Nephron (organoid): ENCODE measurements around the gene TAF6L.
A peak's percentile ranks its signal among the peaks of the same experiment; 100 is the strongest.
"Not testable (repeated sequence)": the region's sequence is repeated elsewhere in the genome, so short reads cannot be mapped to it uniquely, and the experiment has no call there.

Experiments used
- H3K27ac Mint-ChIP-seq, 3 experiments: 2 replicates each; pipeline ENCODE4 v1.8.0; 2020; ENCODE audit warnings: mixed read lengths in 3 of 3, mild to moderate bottlenecking in 2 of 3, moderate library complexity in 1 of 3
- H3K27me3 Mint-ChIP-seq: 2 replicates; pipeline ENCODE4 v1.8.0; 2021; ENCODE audit warnings: low read depth, mild to moderate bottlenecking, moderate library complexity, mixed read lengths
- H3K36me3 Mint-ChIP-seq: 2 replicates; pipeline ENCODE4 v1.8.0; 2020; ENCODE audit warnings: low read depth, mixed read lengths
- H3K4me1 Mint-ChIP-seq: 2 replicates; pipeline ENCODE4 v1.8.0; 2020; ENCODE audit warnings: mixed read lengths
- H3K4me3 Mint-ChIP-seq, 3 experiments: 2 replicates each; pipeline ENCODE4 v1.8.0; 2020; ENCODE audit warnings: mild to moderate bottlenecking in 3 of 3, mixed read lengths in 3 of 3, moderate library complexity in 2 of 3
- H3K9me3 Mint-ChIP-seq: 2 replicates; pipeline ENCODE4 v1.8.0; 2020; ENCODE audit warnings: mixed read lengths
- CTCF ChIP-seq, 3 experiments: fragments of 200-600 bp; sonication (generic); IDR thresholded peaks; one replicate each; pipeline ENCODE4 v1.5.0; 2021; ENCODE audit warnings: antibody characterized with exemption in 3 of 3; ENCODE audit not compliant: unreplicated experiment in 3 of 3

TAF6L gene

GRCh38 chr11:62726915-62727164 lies 44.4 kb upstream of the TAF6L start:
- no peaks in the 10 kb centered on the region for H3K9me3 Mint-ChIP-seq
- H3K4me3 Mint-ChIP-seq: peak overlapping the region; percentile 87 to 98 (median 91)
- H3K27ac Mint-ChIP-seq: peak overlapping the region in 2 of 3 experiments; percentile 98 to 100
- H3K27me3 Mint-ChIP-seq: no peaks in the 10 kb centered on the region
- H3K36me3 Mint-ChIP-seq: peaks cover 34% of the 10 kb centered on the region
- peaks cover 44% of the 10 kb centered on the region for H3K4me1 Mint-ChIP-seq
- TF ChIP-seq CTCF (IDR thresholded peaks at IDR 0.05; ENCODE audit: unreplicated experiment in 3 of 3): no peak

- no peaks in the 10 kb centered on the region for H3K9me3 Mint-ChIP-seq
- peaks cover 40% of the 10 kb centered on the region for H3K4me1 Mint-ChIP-seq
- H3K4me3 Mint-ChIP-seq: peak within 1 kb of the TSS; percentile 87 to 98 (median 91)
- H3K36me3 Mint-ChIP-seq: peaks cover 29% of the 10 kb centered on the region
- H3K27me3 Mint-ChIP-seq: no peaks in the 10 kb centered on the region
- H3K27ac Mint-ChIP-seq: peak within 1 kb of the TSS; percentile 98 to 100 (median 99)
- no peak for TF ChIP-seq CTCF (IDR thresholded peaks at IDR 0.05; ENCODE audit: unreplicated experiment in 3 of 3)
Observed at GRCh38 chr11:62727165-62727871, 43.9 kb upstream of the TAF6L start, which contains the start of gene HNRNPUL2. Gene HNRNPUL2, minus strand, starts transcription at chr11:62727457. Its CDS starts 301 bp downstream, at chr11:62727156.

- peaks cover 40% of the 10 kb centered on the region for H3K4me1 Mint-ChIP-seq
- peaks cover 24% of the 10 kb centered on the region for H3K36me3 Mint-ChIP-seq
- H3K9me3 Mint-ChIP-seq: no peaks in the 10 kb centered on the region
- H3K4me3 Mint-ChIP-seq: peak overlapping the region; percentile 87 to 98 (median 91)
- no peak for TF ChIP-seq CTCF (IDR thresholded peaks at IDR 0.05; ENCODE audit: unreplicated experiment in 3 of 3)
- peak overlapping the region; percentile 98 to 100 (median 99) for H3K27ac Mint-ChIP-seq
- no peaks in the 10 kb centered on the region for H3K27me3 Mint-ChIP-seq
Observed at GRCh38 chr11:62727872-62728170, 43.4 kb upstream of the TAF6L start.

GRCh38 chr11:62728171-62728988 lies 42.8 kb upstream of the TAF6L start, which contains the start of gene TTC9C:
Gene TTC9C, plus strand, starts transcription at chr11:62728486. Its CDS starts 363 bp downstream, at chr11:62728849.
- Mint-ChIP-seq H3K9me3 (no peaks in the 10 kb centered on the region), H3K4me3 (peak within 1 kb of the TSS; percentile 87 to 98 (median 91)), H3K27ac (peak within 1 kb of the TSS; percentile 98 to 100 (median 99)), H3K4me1 (peaks cover 39% of the 10 kb centered on the region), H3K27me3 (no peaks in the 10 kb centered on the region), H3K36me3 (peaks cover 24% of the 10 kb centered on the region)
- TF ChIP-seq CTCF (IDR thresholded peaks at IDR 0.05; ENCODE audit: unreplicated experiment in 3 of 3): no peak

GRCh38 chr11:62730076-62730475 lies 41.1 kb upstream of the TAF6L start:
- Mint-ChIP-seq H3K4me3 (peak overlapping the region; percentile 87 to 98 (median 91)), H3K27ac (peak overlapping the region in 2 of 3 experiments; percentile 29 to 68)

GRCh38 chr11:62732830-62733229 lies 38.4 kb upstream of the TAF6L start:
- no peak overlapping the region for H3K27ac Mint-ChIP-seq
- peaks cover 14% of the 10 kb centered on the region for H3K4me1 Mint-ChIP-seq
- peaks cover 20% of the 10 kb centered on the region for H3K36me3 Mint-ChIP-seq
- peak in 1 of 3 experiments; percentile 29 for TF ChIP-seq CTCF (IDR thresholded peaks at IDR 0.05; ENCODE audit: unreplicated experiment in 3 of 3)
- peak overlapping the region in 1 of 3 experiments; percentile 42 for H3K4me3 Mint-ChIP-seq
- no peaks in the 10 kb centered on the region for H3K27me3 Mint-ChIP-seq
- H3K9me3 Mint-ChIP-seq: no peaks in the 10 kb centered on the region

More at GRCh38 chr11:62730076-62730475, 41.1 kb upstream of the TAF6L start:
- not testable (repeated sequence) for H3K9me3 Mint-ChIP-seq, H3K27me3 Mint-ChIP-seq
- Mint-ChIP-seq H3K4me1 (peaks cover 24% of the 10 kb centered on the region), H3K36me3 (peaks cover 16% of the 10 kb centered on the region)
